HG02798 (cell line): ENCODE data around the gene COL6A2.

Experiments used
- ATAC-seq: cut with Tn5 transposase; IDR thresholded peaks from one replicate; pipeline ENCODE4 v1.9.1; 2021; ENCODE audit warnings: mild to moderate bottlenecking; ENCODE audit not compliant: unreplicated experiment, poor library complexity

The COL6A2 gene

DNA sequence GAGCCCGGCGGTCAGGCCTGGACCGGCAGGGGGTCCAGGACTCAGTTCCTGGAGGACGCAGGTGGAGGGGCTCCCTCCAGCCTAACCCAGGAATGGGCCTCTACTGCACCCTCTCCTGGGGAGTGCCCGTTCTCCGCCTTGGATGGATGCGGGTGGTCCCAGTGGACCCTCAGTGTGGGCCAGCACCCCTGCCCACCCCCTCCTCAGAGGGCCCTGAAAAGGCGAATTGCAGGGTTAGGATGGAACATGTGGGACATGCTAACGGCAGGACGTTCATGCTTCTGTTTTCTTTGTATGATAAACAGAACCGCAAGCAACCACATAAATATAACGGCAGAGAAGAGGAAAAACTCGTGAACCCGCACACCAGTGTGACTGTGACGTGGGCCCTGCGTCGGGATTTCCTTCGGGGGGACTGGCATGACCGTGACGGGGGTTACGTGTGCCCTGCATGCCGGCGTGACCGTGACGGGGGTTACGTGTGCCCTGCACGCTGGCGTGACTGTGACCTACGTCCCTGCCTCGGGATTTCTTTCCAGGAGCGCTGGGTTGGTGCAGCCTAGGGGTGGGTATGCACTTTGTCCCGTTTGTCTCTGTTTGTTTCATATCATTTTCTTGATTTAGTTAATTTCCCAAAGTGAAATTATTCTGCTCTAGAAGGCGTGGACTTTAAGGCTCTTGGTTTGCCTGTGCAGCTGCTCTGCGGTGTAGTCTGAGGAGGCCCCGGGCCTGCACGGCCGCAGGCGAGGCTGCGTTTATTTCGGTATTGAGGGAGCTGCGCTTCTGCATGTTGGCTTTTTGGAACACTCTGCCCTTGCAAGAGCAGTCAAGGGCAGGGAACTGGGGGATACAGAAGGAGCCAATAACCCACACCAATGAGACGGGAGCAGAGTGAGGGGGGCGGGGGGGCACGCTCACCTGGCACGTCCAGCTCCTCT, 54.3 kb downstream of the COL6A2 start:
- ATAC-seq, result no peak

DNA sequence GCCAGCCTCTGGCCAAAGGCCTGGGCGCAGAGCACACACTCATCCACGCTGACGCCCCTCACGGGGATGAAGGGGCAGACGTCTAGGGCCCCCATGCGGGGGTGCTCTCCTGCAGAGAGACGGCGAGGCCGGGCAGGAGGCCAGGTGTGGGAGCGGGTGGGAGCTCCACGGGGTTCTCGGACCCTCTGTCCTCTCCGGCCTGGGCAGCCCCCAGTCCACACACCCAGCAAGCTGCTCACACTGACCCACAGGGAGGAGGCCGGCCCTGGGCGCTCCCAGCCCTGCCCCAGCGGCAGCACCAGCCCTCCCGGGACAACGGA, 55.0 kb downstream of the COL6A2 start:
- no peak for ATAC-seq

DNA sequence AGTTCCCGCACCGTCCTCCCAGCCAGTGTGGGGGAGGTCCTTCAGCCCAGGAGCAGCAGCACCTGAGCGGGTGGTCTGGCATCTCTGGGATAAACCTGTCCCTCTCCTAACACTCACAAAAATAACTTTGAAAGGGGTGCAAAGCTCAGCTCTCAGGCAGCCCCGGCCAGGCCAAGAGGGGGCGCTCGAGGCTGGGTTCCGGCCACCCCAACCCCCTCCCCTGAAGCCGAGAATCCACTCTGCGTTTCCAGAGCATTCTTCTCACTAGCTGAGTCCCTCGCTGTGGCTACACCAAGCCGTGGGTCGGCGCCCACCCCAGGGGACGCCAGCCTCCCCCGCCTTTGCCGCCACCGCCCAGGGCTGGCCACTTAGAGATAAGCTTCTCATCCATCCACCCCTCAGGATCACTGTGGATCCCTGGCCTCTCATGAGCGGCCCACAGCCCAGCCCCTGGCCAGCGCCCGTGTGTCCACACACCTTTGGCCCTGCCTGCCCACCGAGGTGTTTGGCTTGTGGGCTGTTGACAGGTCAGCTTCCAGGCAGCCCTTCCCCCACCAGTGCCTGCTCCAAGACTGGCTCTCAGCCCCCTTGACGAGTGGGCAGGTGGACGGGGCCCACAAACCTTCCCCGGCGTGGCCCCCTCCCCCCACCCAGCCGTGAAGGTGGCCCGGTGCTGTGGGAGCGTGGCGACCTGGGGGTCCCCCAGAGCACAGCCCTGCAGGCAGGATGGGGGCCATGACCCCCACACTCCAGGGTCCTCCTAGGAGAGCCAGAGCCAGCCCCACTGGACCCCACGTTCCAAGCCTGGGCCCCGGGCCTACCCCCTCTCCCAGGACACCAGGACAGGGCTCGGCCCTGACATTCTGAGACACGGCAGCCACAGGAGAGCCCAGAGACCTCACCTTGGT, 55.6 kb downstream of the COL6A2 start:
- ATAC-seq, result no peak

DNA sequence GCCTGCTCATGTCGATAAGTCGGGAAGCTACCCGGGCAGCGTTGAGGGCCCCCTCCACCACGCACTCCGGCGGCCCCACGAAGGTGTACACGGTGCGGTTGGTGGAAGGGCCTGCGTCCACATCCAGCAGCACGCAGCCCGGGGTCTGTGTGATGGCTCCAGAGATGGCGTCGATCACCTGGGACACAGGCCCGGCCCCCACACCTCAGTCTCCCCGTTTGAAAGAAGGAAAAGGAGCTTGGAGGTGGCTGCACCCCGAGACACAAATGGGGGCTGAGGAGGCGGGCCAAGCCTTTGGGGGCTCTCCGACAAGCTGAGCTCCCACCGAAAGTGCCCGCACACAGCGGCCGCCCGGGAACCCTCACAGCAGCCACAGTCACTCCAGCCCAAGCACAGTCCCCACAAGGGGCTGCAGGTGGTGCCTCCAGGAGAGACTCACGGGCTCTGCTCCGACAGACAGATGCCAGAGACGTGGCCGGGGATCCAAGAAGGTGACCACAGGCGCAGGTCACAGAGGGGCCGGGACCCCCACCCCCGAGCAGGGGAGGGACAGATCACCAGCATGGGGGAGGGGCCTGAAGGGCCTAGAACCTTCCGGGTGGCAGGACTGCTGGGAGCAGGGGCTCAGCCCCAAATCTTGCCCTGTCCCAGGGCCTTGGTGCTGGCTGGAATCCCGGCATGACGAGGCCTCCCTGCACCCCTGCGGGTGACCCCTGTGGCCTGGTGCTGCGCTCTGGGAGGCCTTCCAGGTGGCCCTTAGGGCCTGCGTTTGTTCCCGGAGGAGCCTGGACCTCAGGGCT, 56.4 kb downstream of the COL6A2 start:
- ATAC-seq, result no peak

GRCh38 chr21:46154955-46155513, 57.1 kb downstream of the COL6A2 start:
- ATAC-seq, result no peak

GRCh38 chr21:46155514-46156377, 57.8 kb downstream of the COL6A2 start, which contains the start of gene FTCD:
Gene FTCD (minus strand): TSS chr21:46155579. CDS start chr21:46155523, 56 bp downstream.
- no peak for ATAC-seq

DNA sequence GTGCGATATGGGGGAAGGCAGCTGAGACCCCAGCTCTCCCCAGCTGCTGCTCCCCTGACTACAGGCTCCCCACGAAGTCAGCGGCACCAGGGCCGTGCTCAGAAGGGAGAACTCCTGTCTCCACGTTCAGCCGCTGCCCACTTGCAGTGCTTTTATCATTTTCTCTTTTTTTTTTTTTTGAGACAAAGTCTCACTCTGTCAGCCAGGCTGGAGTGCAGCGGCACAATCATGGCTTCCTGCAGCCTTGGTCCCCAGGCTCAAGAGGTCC, 58.4 kb downstream of the COL6A2 start:
- ATAC-seq, result no peak

GRCh38 chr21:46156678-46157077, 58.8 kb downstream of the COL6A2 start:
- no peak for ATAC-seq

GRCh38 chr21:46157396-46157986, 59.6 kb downstream of the COL6A2 start:
- no peak for ATAC-seq

DNA sequence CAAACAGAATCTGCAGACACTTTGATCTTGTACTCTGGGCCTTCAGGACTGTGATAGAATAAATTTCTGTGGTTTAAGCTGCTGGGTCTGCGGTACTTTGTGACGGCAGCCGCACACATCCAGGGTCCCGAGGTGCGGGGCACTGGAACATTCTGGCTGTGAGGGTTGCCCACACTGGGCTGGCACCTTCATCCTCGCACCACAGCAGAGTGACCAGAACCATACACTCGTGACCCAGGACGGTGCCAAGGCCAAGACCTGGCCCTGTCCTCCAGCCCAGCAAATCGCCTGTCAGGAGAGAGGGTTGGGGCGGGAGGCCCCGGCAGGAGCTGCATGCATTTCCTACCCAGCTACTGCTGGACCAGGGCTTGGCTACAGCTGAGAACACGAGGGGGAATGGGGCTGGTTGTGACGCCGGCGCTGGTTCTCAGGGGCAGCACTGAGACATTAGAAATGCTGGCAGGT, 60.1 kb downstream of the COL6A2 start:
- no peak for ATAC-seq

GRCh38 chr21:46158666-46159300, 60.9 kb downstream of the COL6A2 start:
- no peak for ATAC-seq

GRCh38 chr21:46159390-46159789, 61.5 kb downstream of the COL6A2 start:
- no peak for ATAC-seq

- no peak for ATAC-seq
Observed at GRCh38 chr21:46159841-46160656, 62.1 kb downstream of the COL6A2 start.

- no peak for ATAC-seq
Observed at GRCh38 chr21:46160657-46160906, 62.7 kb downstream of the COL6A2 start.

DNA sequence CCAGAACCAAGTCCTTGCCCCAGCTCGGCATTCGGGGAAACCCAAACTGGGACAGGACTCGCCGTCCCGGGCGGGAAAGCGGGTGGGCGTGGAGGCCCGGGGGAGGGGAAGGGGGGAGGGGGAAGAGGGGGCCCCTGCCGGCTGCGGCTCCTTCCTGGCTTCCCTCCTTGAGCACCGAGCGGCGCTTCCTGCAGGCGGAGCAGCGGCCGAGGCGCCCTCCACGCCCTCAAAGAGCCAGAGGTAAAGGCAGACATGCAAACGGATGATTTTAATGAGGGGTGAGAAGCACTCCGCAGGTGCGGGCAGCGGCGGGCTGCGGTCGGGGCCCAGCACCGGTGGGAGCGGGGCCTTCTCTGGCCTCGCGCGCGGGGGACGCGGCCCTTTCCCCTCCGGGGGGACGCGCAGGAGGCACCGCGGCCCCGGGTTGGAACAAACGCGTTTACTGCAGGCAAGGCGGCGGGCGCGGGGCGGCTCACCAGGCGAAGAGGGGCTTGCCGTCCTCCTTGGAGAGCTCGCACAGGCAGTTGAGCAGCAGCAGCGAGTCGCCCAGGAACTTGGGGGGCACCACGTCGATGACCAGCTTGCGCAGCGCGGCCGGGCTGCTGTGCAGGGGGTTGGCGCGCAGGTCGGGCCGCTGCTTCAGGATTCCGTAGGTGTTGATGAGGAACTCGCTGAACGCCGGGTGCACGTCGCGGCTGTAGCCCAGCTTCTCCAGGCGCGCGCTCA, 63.2 kb downstream of the COL6A2 start:
- no peak for ATAC-seq

DNA sequence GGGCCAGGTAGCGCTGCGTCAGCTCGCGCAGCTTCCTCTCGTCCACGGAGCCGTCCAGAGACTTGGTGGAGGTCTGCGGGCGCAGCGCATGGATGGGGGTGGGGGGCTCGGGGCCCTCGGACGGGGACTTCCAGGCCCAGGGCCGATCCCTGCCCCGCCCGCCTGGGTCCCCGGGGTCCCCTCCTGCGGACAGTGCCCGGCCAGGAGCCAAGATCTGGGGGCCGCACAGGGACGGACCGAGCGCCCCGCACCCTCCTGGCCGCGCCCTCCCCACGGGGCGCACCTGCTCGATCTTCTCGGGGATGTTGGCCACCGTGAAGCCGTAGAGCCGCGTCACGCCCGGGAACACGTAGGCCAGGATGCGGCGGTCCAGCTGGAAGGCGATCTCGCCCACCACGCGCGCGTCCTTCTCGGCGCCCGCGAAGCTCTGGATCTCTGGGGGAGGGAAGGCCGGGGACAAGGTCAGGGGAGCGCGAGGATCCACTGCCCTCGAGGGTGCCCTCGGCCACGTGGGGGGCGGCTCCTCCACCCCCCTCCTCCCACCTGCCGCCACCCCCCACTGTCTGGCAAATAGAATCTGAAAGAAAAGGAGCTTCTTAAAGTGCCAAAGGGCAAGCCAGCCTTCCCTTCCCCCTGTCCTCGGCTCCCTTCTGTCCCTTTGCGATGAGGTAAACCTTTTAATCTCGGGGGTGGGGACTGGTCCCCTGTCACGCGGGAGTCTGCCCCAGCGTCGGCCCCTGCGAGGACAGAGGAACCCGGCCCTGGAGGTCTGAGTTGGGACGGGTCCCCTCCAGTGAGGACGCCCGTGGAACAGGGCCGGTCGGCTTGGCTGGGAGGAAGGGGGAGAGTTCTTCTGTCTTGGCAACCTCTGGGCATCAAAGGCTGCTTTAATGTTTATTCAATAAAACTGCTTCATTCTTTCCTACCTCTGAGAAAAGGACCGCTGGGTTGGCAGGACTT, 64.0 kb downstream of the COL6A2 start:
- no peak for ATAC-seq
